ENCODE data around the gene CALCOCO1.

DNA sequence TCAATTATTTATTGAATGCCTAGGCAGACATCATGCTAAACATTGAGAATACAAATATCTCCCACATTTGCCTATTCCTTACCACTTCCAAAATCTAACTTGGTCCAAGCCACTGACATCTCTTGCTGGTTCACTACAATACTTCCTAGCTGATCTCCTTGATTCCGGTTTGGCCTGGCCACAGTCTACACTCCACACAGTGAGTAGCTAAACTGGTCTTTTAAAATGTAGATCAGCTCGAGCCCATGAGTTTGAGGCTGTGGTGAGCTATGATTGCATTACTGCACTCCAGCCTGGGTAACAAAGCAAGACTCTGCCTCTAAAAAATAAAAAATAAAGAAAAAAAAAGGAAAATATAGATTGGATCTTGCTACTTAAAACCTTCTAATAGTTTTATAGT lies 43.8 kb downstream of the CALCOCO1 start:
- no peak for TF ChIP-seq EZH2 (IDR thresholded peaks at IDR 0.05; ENCODE audit: borderline replicate concordance, insufficient read depth, low read length, poor library complexity, severe bottlenecking)
- TF ChIP-seq, protein P1, sequence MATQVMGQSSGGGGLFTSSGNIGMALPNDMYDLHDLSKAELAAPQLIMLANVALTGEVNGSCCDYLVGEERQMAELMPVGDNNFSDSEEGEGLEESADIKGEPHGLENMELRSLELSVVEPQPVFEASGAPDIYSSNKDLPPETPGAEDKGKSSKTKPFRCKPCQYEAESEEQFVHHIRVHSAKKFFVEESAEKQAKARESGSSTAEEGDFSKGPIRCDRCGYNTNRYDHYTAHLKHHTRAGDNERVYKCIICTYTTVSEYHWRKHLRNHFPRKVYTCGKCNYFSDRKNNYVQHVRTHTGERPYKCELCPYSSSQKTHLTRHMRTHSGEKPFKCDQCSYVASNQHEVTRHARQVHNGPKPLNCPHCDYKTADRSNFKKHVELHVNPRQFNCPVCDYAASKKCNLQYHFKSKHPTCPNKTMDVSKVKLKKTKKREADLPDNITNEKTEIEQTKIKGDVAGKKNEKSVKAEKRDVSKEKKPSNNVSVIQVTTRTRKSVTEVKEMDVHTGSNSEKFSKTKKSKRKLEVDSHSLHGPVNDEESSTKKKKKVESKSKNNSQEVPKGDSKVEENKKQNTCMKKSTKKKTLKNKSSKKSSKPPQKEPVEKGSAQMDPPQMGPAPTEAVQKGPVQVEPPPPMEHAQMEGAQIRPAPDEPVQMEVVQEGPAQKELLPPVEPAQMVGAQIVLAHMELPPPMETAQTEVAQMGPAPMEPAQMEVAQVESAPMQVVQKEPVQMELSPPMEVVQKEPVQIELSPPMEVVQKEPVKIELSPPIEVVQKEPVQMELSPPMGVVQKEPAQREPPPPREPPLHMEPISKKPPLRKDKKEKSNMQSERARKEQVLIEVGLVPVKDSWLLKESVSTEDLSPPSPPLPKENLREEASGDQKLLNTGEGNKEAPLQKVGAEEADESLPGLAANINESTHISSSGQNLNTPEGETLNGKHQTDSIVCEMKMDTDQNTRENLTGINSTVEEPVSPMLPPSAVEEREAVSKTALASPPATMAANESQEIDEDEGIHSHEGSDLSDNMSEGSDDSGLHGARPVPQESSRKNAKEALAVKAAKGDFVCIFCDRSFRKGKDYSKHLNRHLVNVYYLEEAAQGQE (IDR thresholded peaks at IDR 0.05; ENCODE audit: borderline replicate concordance) = no peak
- TF ChIP-seq, protein P2, sequence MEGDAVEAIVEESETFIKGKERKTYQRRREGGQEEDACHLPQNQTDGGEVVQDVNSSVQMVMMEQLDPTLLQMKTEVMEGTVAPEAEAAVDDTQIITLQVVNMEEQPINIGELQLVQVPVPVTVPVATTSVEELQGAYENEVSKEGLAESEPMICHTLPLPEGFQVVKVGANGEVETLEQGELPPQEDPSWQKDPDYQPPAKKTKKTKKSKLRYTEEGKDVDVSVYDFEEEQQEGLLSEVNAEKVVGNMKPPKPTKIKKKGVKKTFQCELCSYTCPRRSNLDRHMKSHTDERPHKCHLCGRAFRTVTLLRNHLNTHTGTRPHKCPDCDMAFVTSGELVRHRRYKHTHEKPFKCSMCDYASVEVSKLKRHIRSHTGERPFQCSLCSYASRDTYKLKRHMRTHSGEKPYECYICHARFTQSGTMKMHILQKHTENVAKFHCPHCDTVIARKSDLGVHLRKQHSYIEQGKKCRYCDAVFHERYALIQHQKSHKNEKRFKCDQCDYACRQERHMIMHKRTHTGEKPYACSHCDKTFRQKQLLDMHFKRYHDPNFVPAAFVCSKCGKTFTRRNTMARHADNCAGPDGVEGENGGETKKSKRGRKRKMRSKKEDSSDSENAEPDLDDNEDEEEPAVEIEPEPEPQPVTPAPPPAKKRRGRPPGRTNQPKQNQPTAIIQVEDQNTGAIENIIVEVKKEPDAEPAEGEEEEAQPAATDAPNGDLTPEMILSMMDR (IDR thresholded peaks at IDR 0.05; ENCODE audit: poor library complexity, severe bottlenecking) = no peak
- TF ChIP-seq EP300 (conservative IDR thresholded peaks at IDR 0.05; ENCODE audit: poor library complexity, severe bottlenecking) = no peak

All from neural cell (in vitro differentiated cells).